HTERT RPE-1 (cell line): Measurements from ENCODE around the gene CHMP2A.
"Not testable (repeated sequence)": the region's sequence is repeated elsewhere in the genome, so short reads cannot be mapped to it uniquely, and the experiment has no call there.

Experiments used
- in situ Hi-C: fragments of 300-500 bp; cut with MboI; formaldehyde crosslinking; loops from 4 replicates; pipeline ENCODE4 v1.14.3; 2020; ENCODE audit warnings: low sequenced_read_pairs

CHMP2A gene

GRCh38 chr19:58542641-58543372, 12.1 kb downstream of the CHMP2A start:
- in situ Hi-C loops = not testable (repeated sequence)

- in situ Hi-C loops = not testable (repeated sequence)
These were observed 15.7 kb downstream of the CHMP2A start for GRCh38 chr19:58539169-58539559.

- in situ Hi-C loops = no loop called here
These were observed 16.4 kb downstream of the CHMP2A start for GRCh38 chr19:58538257-58539168.

GRCh38 chr19:58536852-58537798, 17.8 kb downstream of the CHMP2A start:
- in situ Hi-C loops = no loop called here

- in situ Hi-C loops = no loop called here
These were observed 19.0 kb downstream of the CHMP2A start for GRCh38 chr19:58535857-58536256.

GRCh38 chr19:58531034-58531840, 23.7 kb downstream of the CHMP2A start:
- in situ Hi-C loops = no loop called here

- in situ Hi-C loops = no loop called here
These were observed 25.5 kb downstream of the CHMP2A start for GRCh38 chr19:58529405-58529804.

- in situ Hi-C loops = no loop called here
These were observed 32.2 kb downstream of the CHMP2A start for GRCh38 chr19:58522709-58523108.

GRCh38 chr19:58521651-58522050, 33.3 kb downstream of the CHMP2A start:
- in situ Hi-C loops = no loop called here

- in situ Hi-C loops = no loop called here
These were observed 34.7 kb downstream of the CHMP2A start for GRCh38 chr19:58520257-58520599.

GRCh38 chr19:58519355-58520256, 35.3 kb downstream of the CHMP2A start, which contains the start of gene ZBTB45:
ZBTB45 (minus strand) TSS chr19:58519810; CDS start chr19:58517673, 2,137 bp downstream.
- in situ Hi-C loops = no loop called here

GRCh38 chr19:58519087-58519354, 35.9 kb downstream of the CHMP2A start:
- in situ Hi-C loops = no loop called here

- in situ Hi-C loops = no loop called here
These were observed 36.4 kb downstream of the CHMP2A start for GRCh38 chr19:58518256-58519086.

- in situ Hi-C loops = no loop called here
These were observed 37.7 kb downstream of the CHMP2A start for GRCh38 chr19:58516964-58517833.

GRCh38 chr19:58516246-58516836, 38.6 kb downstream of the CHMP2A start:
- in situ Hi-C loops = no loop called here

- in situ Hi-C loops = no loop called here
These were observed 39.6 kb downstream of the CHMP2A start for GRCh38 chr19:58515259-58515658.

- in situ Hi-C loops = no loop called here
These were observed 40.3 kb downstream of the CHMP2A start for GRCh38 chr19:58514564-58515022.
